ENCODE results near the gene SPATA9. TPM values are rescaled to one million over a fixed set of nuclear protein-coding genes. Genes with fewer than 3 reads are reported as not detected.

Gene SPATA9
- total and polyA plus RNA-seq, 7 donors: 0.36 to 1.1 TPM; not detected in 5

DNA sequence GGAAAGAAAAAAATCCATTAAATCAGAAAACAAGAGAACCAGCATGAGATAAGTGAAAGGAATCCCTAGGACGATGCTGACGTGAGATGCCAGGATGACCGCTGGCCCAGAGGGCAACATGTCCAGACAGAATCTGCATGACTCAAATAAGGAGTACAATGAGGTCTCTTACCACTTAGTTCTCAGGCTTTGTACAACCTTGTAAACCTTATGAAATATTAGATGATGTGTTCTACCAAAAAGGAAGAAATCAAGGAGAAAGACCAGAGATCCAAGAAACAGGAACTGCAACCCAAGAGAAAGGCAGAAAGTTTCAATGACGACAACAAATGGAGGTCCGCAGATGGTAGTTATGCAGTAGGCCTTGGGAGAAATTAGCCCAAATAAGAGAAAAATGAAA, 65.7 kb downstream of the SPATA9 start:
- intact Hi-C loops (cut with DNase I): no loop called here
- no peak overlapping the region for H3K27ac ChIP-seq
- no peak overlapping the region for H3K4me3 ChIP-seq
- H3K36me3 ChIP-seq: no peaks in the 10 kb centered on the region
- no peak for DNase-seq
- TF ChIP-seq POLR2A (IDR thresholded peaks at IDR 0.05) (no peak), CTCF (IDR thresholded peaks at IDR 0.05) (no peak), POLR2AphosphoS5 (IDR thresholded peaks at IDR 0.05) (no peak), EP300 (IDR thresholded peaks at IDR 0.05) (no peak)
- WGBS, 2 donors: 87 to 96% methylated on average over 5 of the region's 5 CpGs
- H3K9me3 ChIP-seq: no peaks in the 10 kb centered on the region
- H3K27me3 ChIP-seq: peaks cover 0 to 42% (median 5%) of the 10 kb centered on the region in 3 donors
- peaks cover 0 to 26% (median 21%) of the 10 kb centered on the region in 4 donors for H3K4me1 ChIP-seq

GRCh38 chr5:95615164-95615467, 67.7 kb downstream of the SPATA9 start:
- no peak for TF ChIP-seq CTCF (IDR thresholded peaks at IDR 0.05)
- intact Hi-C loops (cut with DNase I): no loop called here
- no peak overlapping the region for H3K27ac ChIP-seq
- H3K4me3 ChIP-seq: no peak overlapping the region
- no peaks in the 10 kb centered on the region for H3K9me3 ChIP-seq
- H3K27me3 ChIP-seq: peaks cover 0 to 29% (median 0%) of the 10 kb centered on the region in 3 donors
- H3K4me1 ChIP-seq: peaks cover 0 to 12% (median 9%) of the 10 kb centered on the region in 4 donors
- 84 to 86% methylated on average over 1 of the region's 1 CpG for WGBS, 2 donors
- H3K36me3 ChIP-seq: no peaks in the 10 kb centered on the region
- no peak for DNase-seq

DNA sequence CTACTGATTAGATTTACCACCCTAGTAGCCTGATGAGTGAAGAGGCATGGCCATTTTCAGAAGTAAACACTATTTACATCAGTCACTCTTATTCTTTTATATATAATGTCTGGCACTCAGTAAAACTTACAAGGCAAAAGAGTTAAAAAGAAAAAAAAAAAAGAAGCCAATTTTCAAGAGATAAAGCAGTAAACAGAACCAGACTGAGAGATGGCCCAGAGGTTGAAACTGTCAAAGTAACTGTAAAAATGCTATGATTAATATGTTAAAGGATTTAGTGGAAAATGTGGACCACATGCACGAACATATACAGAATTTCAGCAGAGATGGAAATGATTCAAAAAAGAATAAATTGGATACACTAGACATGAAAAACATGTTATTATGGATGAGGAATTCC, 69.3 kb downstream of the SPATA9 start:
- Histone ChIP-seq H3K27ac (no peak overlapping the region), H3K4me1 (no peaks in the 10 kb centered on the region), H3K9me3 (no peaks in the 10 kb centered on the region), H3K36me3 (no peaks in the 10 kb centered on the region), H3K4me3 (no peak overlapping the region), H3K27me3 (peaks cover 0 to 13% (median 0%) of the 10 kb centered on the region in 3 donors)
- TF ChIP-seq CTCF (IDR thresholded peaks at IDR 0.05) (no peak), POLR2A (IDR thresholded peaks at IDR 0.05) (no peak), POLR2AphosphoS5 (IDR thresholded peaks at IDR 0.05) (no peak), EP300 (IDR thresholded peaks at IDR 0.05) (no peak)
- WGBS, 2 donors: 92 to 95% methylated on average over 1 of the region's 1 CpG
- intact Hi-C loops (cut with DNase I): no loop called here
- DNase-seq: no peak

- WGBS, 2 donors: 95% methylated on average over 3 of the region's 3 CpGs
- no peak for TF ChIP-seq POLR2AphosphoS5 (IDR thresholded peaks at IDR 0.05)
- TF ChIP-seq POLR2A (IDR thresholded peaks at IDR 0.05): no peak
- TF ChIP-seq EP300 (IDR thresholded peaks at IDR 0.05): no peak
- no peak for TF ChIP-seq CTCF (IDR thresholded peaks at IDR 0.05)
- H3K27ac ChIP-seq: no peak overlapping the region
- intact Hi-C loops (cut with DNase I): no loop called here
- H3K9me3 ChIP-seq: no peaks in the 10 kb centered on the region
- no peak overlapping the region for H3K4me3 ChIP-seq
- H3K36me3 ChIP-seq: no peaks in the 10 kb centered on the region
- no peaks in the 10 kb centered on the region for H3K4me1 ChIP-seq
- no peak for DNase-seq
- no peaks in the 10 kb centered on the region for H3K27me3 ChIP-seq
Observed at GRCh38 chr5:95611396-95611795, 71.4 kb downstream of the SPATA9 start.

DNA sequence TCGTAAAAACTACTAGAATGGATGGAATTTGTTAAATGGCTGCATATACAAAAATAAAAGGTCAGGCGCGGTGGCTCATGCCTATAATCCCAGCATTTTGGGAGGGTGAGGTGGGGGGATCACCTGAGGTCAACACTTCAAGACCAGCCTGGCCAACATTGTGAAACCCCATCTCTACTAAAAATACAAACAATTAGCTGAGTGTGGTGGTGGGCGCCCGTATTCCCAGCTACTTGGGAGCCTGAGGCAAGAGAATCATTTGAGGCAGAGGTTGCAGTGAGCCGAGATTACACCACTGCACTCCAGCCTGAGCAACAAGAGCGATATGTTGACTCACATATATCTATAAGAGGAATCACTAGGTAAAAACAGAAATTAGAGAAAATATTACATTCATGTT, 72.2 kb downstream of the SPATA9 start:
- Histone ChIP-seq H3K27ac (no peak overlapping the region), H3K27me3 (no peaks in the 10 kb centered on the region), H3K4me1 (no peaks in the 10 kb centered on the region), H3K36me3 (no peaks in the 10 kb centered on the region), H3K4me3 (no peak overlapping the region), H3K9me3 (no peaks in the 10 kb centered on the region)
- DNase-seq: no peak
- intact Hi-C loops (cut with DNase I): no loop called here
- no peak for TF ChIP-seq CTCF (IDR thresholded peaks at IDR 0.05)
- no peak for TF ChIP-seq POLR2AphosphoS5 (IDR thresholded peaks at IDR 0.05)
- TF ChIP-seq EP300 (IDR thresholded peaks at IDR 0.05): no peak
- no peak for TF ChIP-seq POLR2A (IDR thresholded peaks at IDR 0.05)
- WGBS, 2 donors: 92 to 95% methylated on average over 7 of the region's 7 CpGs

Measured in sigmoid colon (tissue), 7 donors.